GM10266 (cell line): Measurements from ENCODE around the gene SRGAP2B.
"Not testable (repeated sequence)": the region's sequence is repeated elsewhere in the genome, so short reads cannot be mapped to it uniquely, and the experiment has no call there.

Experiments
- DNase-seq: peaks from one replicate; pipeline ENCODE4 v3.0.0; 2012; ENCODE audit errors: extremely low spot score

SRGAP2B gene

GRCh38 chr1:145045571-145046273, 49.4 kb downstream of the SRGAP2B start:
- DNase-seq = not testable (repeated sequence)

GRCh38 chr1:145041519-145041918, 53.6 kb downstream of the SRGAP2B start:
- DNase-seq = not testable (repeated sequence)

GRCh38 chr1:145036019-145036418, 59.1 kb downstream of the SRGAP2B start:
- DNase-seq = not testable (repeated sequence)

GRCh38 chr1:145033523-145033922, 61.6 kb downstream of the SRGAP2B start:
- DNase-seq = not testable (repeated sequence)

- not testable (repeated sequence) for DNase-seq
These were observed 67.9 kb downstream of the SRGAP2B start for GRCh38 chr1:145027251-145027650.

GRCh38 chr1:145025286-145025685, 69.8 kb downstream of the SRGAP2B start:
- not testable (repeated sequence) for DNase-seq

GRCh38 chr1:145022259-145022658, 72.9 kb downstream of the SRGAP2B start:
- DNase-seq = not testable (repeated sequence)

- DNase-seq = not testable (repeated sequence)
These were observed 73.4 kb downstream of the SRGAP2B start for GRCh38 chr1:145021749-145022148.

- DNase-seq = not testable (repeated sequence)
These were observed 75.4 kb downstream of the SRGAP2B start for GRCh38 chr1:145019709-145020108.

GRCh38 chr1:145017725-145018124, 77.4 kb downstream of the SRGAP2B start:
- DNase-seq = not testable (repeated sequence)

- not testable (repeated sequence) for DNase-seq
These were observed 78.7 kb downstream of the SRGAP2B start for GRCh38 chr1:145016492-145016862.

GRCh38 chr1:145015744-145016491, 79.2 kb downstream of the SRGAP2B start:
- DNase-seq = not testable (repeated sequence)

GRCh38 chr1:145013353-145013752, 81.8 kb downstream of the SRGAP2B start:
- not testable (repeated sequence) for DNase-seq

GRCh38 chr1:145011811-145012210, 83.3 kb downstream of the SRGAP2B start:
- DNase-seq = not testable (repeated sequence)

- DNase-seq = not testable (repeated sequence)
These were observed 84.5 kb downstream of the SRGAP2B start for GRCh38 chr1:145010580-145010979.

- not testable (repeated sequence) for DNase-seq
These were observed 85.2 kb downstream of the SRGAP2B start for GRCh38 chr1:145009928-145010327.

- not testable (repeated sequence) for DNase-seq
These were observed 86.7 kb downstream of the SRGAP2B start for GRCh38 chr1:145008388-145008787.

- not testable (repeated sequence) for DNase-seq
These were observed 90.0 kb downstream of the SRGAP2B start for GRCh38 chr1:145005142-145005541.

- DNase-seq = not testable (repeated sequence)
These were observed 93.7 kb downstream of the SRGAP2B start for GRCh38 chr1:145001381-145001780.

GRCh38 chr1:145000743-145001326, 94.3 kb downstream of the SRGAP2B start:
- DNase-seq = not testable (repeated sequence)

GRCh38 chr1:145000074-145000742, 94.9 kb downstream of the SRGAP2B start:
- DNase-seq = not testable (repeated sequence)

- not testable (repeated sequence) for DNase-seq
These were observed 96.2 kb downstream of the SRGAP2B start for GRCh38 chr1:144998981-144999273.
